ENCODE measurements around the gene SLC39A11. TPM values are rescaled to one million over a fixed set of nuclear protein-coding genes. Genes with fewer than 3 reads are reported as not detected.

SLC39A11 gene
- total RNA-seq, 2 experiments from 2014 or later, result 25.6 to 51.5 TPM

DNA sequence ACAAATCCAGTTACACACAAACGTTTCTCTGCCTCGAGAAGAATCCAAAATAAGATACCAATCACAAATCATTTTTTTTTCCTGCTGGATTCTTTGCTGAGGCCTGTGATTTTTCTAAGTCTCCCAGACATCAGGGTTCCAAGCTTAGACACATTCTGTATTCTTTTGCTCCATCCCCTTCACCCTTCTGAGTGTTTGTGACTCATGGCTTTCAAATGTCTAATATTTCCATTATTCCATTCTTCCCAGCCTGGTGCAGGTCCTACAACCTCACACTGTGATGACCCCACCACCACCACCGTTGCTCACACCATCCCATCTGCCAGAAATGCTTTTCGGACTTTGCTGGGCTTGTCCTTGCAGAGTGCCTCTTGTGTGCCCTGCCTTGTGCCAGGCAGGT, 491.6 kb downstream of the SLC39A11 start:
- no peaks in the 10 kb centered on the region for H3K36me3 ChIP-seq (ENCODE audit: insufficient read depth, low read length)
- no TSS peak for BruUV-seq (replicated peaks)
- POLR2A ChIA-PET, result no interaction called here
- CTCF ChIA-PET (ENCODE audit: unreplicated experiment), result no interaction called here
- H4K20me1 ChIP-seq (ENCODE audit: insufficient read depth, low read length), result no peaks in the 10 kb centered on the region
- H3K27ac ChIP-seq (ENCODE audit: low read depth, low read length, poor library complexity, severe bottlenecking), result no peak overlapping the region
- intact Hi-C loops (cut with micrococcal nuclease; ENCODE audit: unreplicated experiment), result no loop called here
- peaks cover 9% of the 10 kb centered on the region for H3K4me1 ChIP-seq (ENCODE audit: insufficient read depth, low read length, poor library complexity, severe bottlenecking)
- TF ChIP-seq CTCF (conservative IDR thresholded peaks at IDR 0.05; ENCODE audit: low read length) (no peak), EZH2phosphoT487 (IDR thresholded peaks at IDR 0.05; ENCODE audit: borderline replicate concordance, low read depth, low read length) (no peak)
- no peak overlapping the region for H3K4me3 ChIP-seq (ENCODE audit: low read depth, low read length, poor library complexity, severe bottlenecking)
- no peaks in the 10 kb centered on the region for H3K9me2 ChIP-seq (ENCODE audit: insufficient read depth, low read length)
- no peak overlapping the region for H2AFZ ChIP-seq (ENCODE audit: low read length)
- no peaks in the 10 kb centered on the region for H3K79me2 ChIP-seq (ENCODE audit: insufficient read depth, low read depth, low read length)
- DNase-seq (ENCODE audit: low spot score), result no peak
- no peaks in the 10 kb centered on the region for H3K9me3 ChIP-seq (ENCODE audit: low read length)
- H3K4me2 ChIP-seq (ENCODE audit: low read length), result no peak overlapping the region

DNA sequence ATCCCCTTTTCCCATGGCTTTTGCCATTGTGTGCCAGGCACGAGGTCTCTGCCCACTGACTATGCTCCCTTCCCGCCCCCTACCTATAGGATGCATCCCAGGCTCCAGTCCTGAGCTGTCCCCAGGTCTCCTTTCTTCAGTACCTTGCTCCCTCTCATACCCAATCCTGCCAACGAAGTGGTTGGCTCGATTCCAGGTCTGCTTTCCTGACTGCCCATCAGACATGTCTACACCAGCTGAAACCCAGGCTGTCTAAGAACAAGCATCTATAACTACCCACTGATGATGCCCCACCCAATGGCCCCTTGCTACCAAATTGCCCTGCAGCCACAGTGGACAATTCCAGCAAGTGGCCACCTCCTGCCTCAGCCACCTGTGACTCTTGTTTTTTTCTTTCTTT, 492.6 kb downstream of the SLC39A11 start:
- Histone ChIP-seq H4K20me1 (ENCODE audit: insufficient read depth, low read length) (no peaks in the 10 kb centered on the region), H3K4me1 (ENCODE audit: insufficient read depth, low read length, poor library complexity, severe bottlenecking) (peaks cover 9% of the 10 kb centered on the region), H3K4me2 (ENCODE audit: low read length) (no peak overlapping the region), H2AFZ (ENCODE audit: low read length) (no peak overlapping the region), H3K9me3 (ENCODE audit: low read length) (no peaks in the 10 kb centered on the region), H3K27ac (ENCODE audit: low read depth, low read length, poor library complexity, severe bottlenecking) (no peak overlapping the region), H3K4me3 (ENCODE audit: low read depth, low read length, poor library complexity, severe bottlenecking) (no peak overlapping the region), H3K79me2 (ENCODE audit: insufficient read depth, low read depth, low read length) (no peaks in the 10 kb centered on the region), H3K36me3 (ENCODE audit: insufficient read depth, low read length) (no peaks in the 10 kb centered on the region), H3K9me2 (ENCODE audit: insufficient read depth, low read length) (no peaks in the 10 kb centered on the region)
- no peak for DNase-seq (ENCODE audit: low spot score)
- CTCF ChIA-PET (ENCODE audit: unreplicated experiment), result no interaction called here
- intact Hi-C loops (cut with micrococcal nuclease; ENCODE audit: unreplicated experiment), result no loop called here
- BruUV-seq (replicated peaks), result no TSS peak
- TF ChIP-seq EZH2phosphoT487 (IDR thresholded peaks at IDR 0.05; ENCODE audit: borderline replicate concordance, low read depth, low read length), result no peak
- TF ChIP-seq CTCF (conservative IDR thresholded peaks at IDR 0.05; ENCODE audit: low read length), result no peak
- POLR2A ChIA-PET, result no interaction called here

- ChIA-PET POLR2A (interaction anchor here (0.6 kb wide), 1 partner anchor 360 kb away, joined by 4 read pairs; no protein-coding TSS in a partner anchor), CTCF (ENCODE audit: unreplicated experiment) (no interaction called here)
- no peaks in the 10 kb centered on the region for H3K79me2 ChIP-seq (ENCODE audit: insufficient read depth, low read depth, low read length)
- no peaks in the 10 kb centered on the region for H3K9me2 ChIP-seq (ENCODE audit: insufficient read depth, low read length)
- no peak overlapping the region for H2AFZ ChIP-seq (ENCODE audit: low read length)
- H3K4me1 ChIP-seq (ENCODE audit: insufficient read depth, low read length, poor library complexity, severe bottlenecking), result peaks cover 9% of the 10 kb centered on the region
- no peaks in the 10 kb centered on the region for H4K20me1 ChIP-seq (ENCODE audit: insufficient read depth, low read length)
- no peak overlapping the region for H3K4me2 ChIP-seq (ENCODE audit: low read length)
- TF ChIP-seq CTCF (conservative IDR thresholded peaks at IDR 0.05; ENCODE audit: low read length), result no peak
- TF ChIP-seq EZH2phosphoT487 (IDR thresholded peaks at IDR 0.05; ENCODE audit: borderline replicate concordance, low read depth, low read length), result no peak
- H3K9me3 ChIP-seq (ENCODE audit: low read length), result no peaks in the 10 kb centered on the region
- no peaks in the 10 kb centered on the region for H3K36me3 ChIP-seq (ENCODE audit: insufficient read depth, low read length)
- H3K4me3 ChIP-seq (ENCODE audit: low read depth, low read length, poor library complexity, severe bottlenecking), result no peak overlapping the region
- BruUV-seq (replicated peaks), result no TSS peak
- H3K27ac ChIP-seq (ENCODE audit: low read depth, low read length, poor library complexity, severe bottlenecking), result no peak overlapping the region
- DNase-seq (ENCODE audit: low spot score), result no peak
- intact Hi-C loops (cut with micrococcal nuclease; ENCODE audit: unreplicated experiment), result no loop called here
Measured at GRCh38 chr17:72598695-72599094, 493.8 kb downstream of the SLC39A11 start.

Measured in OCI-LY7 (cell line).